ENCODE data around the gene IFT22.
"Not testable (repeated sequence)": the region's sequence is repeated elsewhere in the genome, so short reads cannot be mapped to it uniquely, and the experiment has no call there.

Gene IFT22

DNA sequence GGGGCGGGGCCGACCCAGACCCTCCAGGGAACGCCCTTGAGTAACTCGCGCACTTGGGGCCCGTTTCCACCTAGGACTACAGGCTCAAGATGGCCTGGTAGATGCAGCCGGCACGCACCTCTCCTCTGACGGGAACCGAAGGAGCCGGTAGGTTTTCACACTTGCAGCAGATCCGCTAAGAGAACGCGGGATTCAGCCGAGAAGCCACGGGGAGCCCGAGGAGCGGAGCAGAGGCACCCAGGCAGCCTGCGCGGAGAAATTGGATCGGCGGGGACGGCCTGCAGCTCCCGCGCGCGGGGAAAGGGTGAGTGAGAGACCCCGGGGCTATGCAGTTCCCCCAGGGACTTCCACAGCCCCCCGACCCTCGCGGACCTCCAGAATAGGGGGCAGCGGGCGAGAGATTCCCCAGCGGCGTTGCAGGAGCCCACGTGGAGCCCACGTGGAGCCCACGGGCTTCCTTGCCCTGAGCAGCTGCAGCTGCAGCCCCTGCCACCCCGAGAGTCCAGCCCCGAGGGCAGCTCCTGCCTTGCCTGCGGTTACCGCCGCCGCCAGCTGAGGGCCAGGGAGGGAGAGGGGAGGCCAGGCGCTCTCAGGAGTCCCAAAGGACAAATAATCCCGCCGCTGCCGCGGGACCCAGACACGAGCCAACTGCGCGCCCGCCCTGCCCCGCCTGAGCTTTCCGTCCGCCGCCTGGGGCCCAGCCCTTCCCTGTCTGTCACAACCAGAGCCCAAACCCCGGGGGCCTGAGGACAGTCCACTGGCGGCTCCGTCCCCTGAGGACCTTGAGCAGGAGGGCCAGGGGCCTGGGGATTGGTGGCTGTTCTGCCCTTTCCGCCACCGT lies 13.1 kb downstream of the IFT22 start:
- DNase-seq (ENCODE audit: low read depth in 2 of 2) = peak in 1 of 2 experiments; percentile 11

DNA sequence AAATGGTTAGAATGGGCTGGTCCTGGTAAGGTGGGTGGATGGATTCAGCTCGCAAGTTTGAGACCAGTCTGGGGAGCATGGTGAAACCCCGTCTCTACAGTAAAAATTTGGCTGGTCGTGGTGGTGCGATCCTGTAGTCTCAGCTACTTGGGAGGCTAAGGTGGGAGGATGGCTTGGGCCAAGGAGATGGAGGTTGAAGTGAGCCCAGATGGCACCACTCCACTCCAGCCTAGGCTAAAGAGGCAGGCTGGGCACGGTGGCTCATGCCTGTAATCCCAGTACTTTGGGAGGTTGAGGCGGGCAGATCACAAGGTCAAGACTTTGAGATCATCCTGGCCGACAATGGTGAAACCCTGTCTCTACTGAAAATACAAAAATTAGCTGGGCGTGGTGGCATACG lies 15.3 kb downstream of the IFT22 start:
- DNase-seq (ENCODE audit: low read depth in 2 of 2) = no peak

- DNase-seq (ENCODE audit: low read depth in 2 of 2) = no peak
Observed at GRCh38 chr7:101303102-101303701, 18.4 kb downstream of the IFT22 start.

DNA sequence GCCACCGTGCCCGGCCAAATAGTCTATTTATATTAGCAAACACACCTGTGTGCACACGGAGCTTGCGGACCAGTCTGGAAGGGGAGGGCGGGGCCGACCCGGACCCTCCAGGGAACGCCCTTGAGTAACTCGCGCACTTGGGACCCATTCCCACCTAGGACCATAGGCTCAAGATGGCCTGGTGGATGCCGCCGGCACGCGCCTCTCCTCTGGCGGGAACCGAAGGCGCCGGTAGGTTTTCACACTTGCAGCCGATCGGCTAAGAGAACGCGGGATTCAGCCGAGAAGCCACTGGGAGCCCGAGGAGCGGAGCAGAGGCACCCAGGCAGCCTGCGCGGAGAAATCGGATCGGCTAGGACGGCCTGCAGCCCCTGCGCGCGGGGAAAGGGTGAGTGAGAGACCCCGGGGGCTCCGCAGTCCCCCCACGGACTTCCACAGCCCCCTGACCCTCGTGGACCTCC lies 18.9 kb downstream of the IFT22 start:
- DNase-seq (ENCODE audit: low read depth in 2 of 2) = no peak

DNA sequence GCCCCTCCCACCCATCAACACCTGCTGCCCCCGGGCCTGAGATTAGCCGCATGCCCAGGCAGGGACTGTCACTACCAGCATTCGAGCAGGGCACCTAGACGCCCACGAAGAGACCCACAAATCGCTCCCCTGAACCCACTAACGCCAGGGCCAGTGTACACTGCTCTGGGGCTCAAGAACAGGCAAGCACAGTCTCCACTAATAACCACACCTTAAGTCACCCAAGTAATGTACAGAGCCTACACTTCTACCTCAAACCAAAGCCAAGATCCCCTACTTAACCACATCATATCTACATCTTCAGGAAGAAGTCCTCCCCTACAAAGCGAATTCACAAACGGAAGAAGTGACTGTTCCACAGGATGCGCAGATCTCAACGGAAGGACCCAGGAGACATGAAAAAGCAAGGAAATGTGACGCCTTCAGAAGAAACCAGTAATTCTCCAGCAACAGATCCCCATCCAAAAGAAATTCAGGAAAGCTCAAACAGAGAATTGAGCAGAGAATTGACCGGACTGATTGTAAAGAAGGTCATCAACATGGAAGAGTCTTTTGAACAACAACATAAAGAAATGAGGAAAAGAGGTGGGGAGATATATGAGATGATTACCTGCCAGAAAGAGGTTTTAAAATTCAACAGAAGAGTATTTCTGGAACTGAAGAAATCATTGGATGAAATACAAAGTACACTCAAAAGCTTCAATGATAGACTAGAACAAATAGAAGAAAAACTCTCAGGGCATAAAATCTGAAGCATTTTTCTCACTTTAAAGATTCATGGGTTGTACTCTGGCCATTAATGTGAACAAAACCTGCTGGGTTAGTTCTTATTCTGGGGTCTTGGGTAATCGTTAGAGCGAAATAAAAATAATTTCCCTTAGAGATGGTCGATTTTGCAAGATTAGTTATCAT lies 20.9 kb downstream of the IFT22 start:
- no peak for DNase-seq (ENCODE audit: low read depth in 2 of 2)

GRCh38 chr7:101299511-101300464 lies 21.8 kb downstream of the IFT22 start:
- DNase-seq (ENCODE audit: low read depth in 2 of 2) = no peak

GRCh38 chr7:101294832-101295121 lies 26.8 kb downstream of the IFT22 start:
- DNase-seq (ENCODE audit: low read depth in 2 of 2) = no peak

- DNase-seq (ENCODE audit: low read depth in 2 of 2) = no peak
Observed at GRCh38 chr7:101294039-101294831, 27.4 kb downstream of the IFT22 start.

DNA sequence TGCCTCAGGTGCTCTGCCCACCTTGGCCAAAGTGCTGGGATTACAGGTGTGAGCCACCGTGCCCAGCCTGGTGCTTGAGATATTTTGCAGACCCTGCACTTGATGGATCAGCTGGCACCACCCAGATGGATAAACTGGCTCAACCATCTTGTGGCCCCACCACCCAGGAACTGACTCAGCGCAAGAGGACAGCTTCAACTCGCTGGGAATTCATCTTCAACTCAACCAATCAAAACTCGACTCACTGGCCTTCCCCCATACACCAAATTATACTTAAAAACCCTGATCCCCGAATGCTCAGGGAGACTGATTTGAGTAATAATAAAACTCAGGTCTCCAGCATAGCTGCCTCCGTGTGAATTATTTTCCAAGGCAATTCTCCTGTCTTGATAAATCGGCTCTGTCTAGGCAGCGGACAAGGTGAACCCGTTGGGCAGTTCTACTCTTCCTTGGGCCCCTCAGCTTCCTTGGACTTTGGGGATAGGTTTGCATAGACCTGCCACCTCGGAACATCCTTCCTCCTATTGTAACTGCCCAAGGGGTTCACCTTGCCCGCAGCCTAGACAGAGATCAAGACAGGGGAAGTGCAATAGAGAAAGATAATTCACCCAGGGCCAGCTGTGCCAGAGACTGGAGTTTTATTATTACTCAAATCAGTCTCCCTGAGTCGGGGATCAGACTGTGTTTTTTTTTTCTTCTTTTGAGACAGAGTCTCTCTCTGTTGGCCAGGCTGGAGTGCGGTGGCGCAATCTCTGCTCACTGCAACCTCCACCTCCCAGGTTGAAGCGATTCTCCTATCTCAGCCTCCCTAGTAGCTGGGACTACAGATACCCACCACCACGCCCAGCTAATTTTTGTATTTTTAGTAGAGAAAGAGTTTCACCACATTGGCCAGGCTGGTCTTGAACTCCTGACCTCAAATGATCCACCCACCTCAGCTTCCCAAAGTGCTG lies 28.3 kb downstream of the IFT22 start:
- DNase-seq (ENCODE audit: low read depth in 2 of 2) = not testable (repeated sequence)

- DNase-seq (ENCODE audit: low read depth in 2 of 2) = not testable (repeated sequence)
Observed at GRCh38 chr7:101292566-101292965, 29.0 kb downstream of the IFT22 start.

GRCh38 chr7:101290186-101291037 lies 31.2 kb downstream of the IFT22 start:
- not testable (repeated sequence) for DNase-seq (ENCODE audit: low read depth in 2 of 2)

GRCh38 chr7:101289687-101290086 lies 31.9 kb downstream of the IFT22 start:
- DNase-seq (ENCODE audit: low read depth in 2 of 2) = not testable (repeated sequence)

DNA sequence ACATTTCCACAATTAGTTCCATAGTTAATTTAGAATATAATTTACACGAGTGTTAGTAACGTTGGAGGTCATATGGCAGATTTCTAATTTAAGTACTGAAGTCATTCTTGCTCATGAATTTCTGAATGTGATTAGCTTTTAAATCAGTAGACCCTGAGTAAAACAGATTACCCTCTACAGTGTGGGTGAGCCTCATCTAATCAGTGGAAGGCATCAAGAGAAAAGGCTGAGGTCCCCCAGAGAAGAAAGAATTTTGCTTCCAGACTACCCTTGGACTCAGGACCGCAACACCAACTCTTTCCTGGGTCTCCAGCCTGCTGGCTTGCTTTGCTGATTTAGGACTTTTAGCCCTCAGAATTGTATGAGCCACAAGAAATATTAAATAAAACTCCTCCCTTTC lies 33.2 kb downstream of the IFT22 start:
- DNase-seq (ENCODE audit: low read depth in 2 of 2) = no peak

DNA sequence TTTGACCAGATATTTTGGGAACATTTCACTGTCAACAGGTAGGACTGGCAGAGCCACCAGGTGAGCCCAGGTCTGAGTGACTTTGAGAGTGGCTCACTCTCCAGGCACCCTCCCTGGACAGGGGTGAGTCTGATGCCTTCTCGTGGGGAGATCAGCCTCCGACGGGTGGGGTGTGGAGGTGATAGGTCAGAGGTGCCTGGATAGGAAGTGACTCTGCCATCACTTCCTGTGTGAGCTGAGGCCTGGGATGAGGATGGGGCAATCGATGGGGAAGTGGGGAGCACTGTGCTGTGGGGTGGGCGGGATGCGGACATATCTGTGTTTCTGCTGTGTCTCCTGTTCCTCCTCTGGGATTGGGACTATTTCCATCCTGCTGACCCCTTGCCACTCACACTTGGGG lies 34.6 kb downstream of the IFT22 start:
- DNase-seq (ENCODE audit: low read depth in 2 of 2) = no peak

- DNase-seq (ENCODE audit: low read depth in 2 of 2) = not testable (repeated sequence)
Observed at GRCh38 chr7:101285880-101286279, 35.7 kb downstream of the IFT22 start.

GRCh38 chr7:101285171-101285570 lies 36.4 kb downstream of the IFT22 start:
- DNase-seq (ENCODE audit: low read depth in 2 of 2) = no peak

DNA sequence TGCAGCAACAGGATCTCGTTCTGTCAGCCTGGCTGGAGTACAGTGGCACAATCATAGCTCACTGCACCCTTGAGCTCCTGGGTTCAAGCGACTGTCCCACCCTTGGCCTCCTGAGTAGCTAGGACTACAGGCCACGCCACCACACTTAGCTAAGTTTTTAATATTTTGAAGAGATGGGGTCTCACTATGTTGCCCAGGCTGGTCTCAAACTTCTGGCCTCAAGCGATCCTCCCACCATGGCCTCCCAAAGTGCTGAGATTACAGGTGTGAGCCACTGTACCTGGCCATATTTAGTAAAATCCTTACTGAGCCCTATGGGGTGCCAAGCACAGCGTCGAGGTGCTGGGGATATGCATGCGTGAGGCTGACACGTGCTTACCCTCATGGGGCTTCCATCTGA lies 40.7 kb downstream of the IFT22 start:
- DNase-seq (ENCODE audit: low read depth in 2 of 2) = not testable (repeated sequence)
